Loucy (cell line): ENCODE data around the gene EFTUD2.

Source experiments
- CTCF ChIP-seq: fragments of 200-600 bp; sonication (generic); conservative IDR thresholded peaks from 2 replicates; pipeline ENCODE4 v1.5.1; 2014; ENCODE audit warnings: mild to moderate bottlenecking, antibody characterized with exemption, low read length
- EZH2phosphoT487 ChIP-seq: fragments of 200-600 bp; IDR thresholded peaks from 2 replicates; pipeline ENCODE4 v1.6.1; 2018; ENCODE audit warnings: antibody characterized with exemption, mild to moderate bottlenecking, moderate library complexity, borderline replicate concordance

- no peak for TF ChIP-seq CTCF
- no peak for TF ChIP-seq EZH2phosphoT487
Measured at GRCh38 chr17:44807817-44808155, 91.5 kb downstream of the EFTUD2 start.
